Smooth muscle cell (in vitro differentiated cells): ENCODE data around the gene MYBPC2. TPM values are rescaled to one million over a fixed set of nuclear protein-coding genes. Genes with fewer than 3 reads are reported as not detected.

ENCODE experiments used
- DNase-seq: peaks from one replicate; lab custom pipeline; 2025; ENCODE audit not compliant: unreplicated experiment; lab: John Stamatoyannopoulos, UW
- H2AFZ ChIP-seq: fragments of 200-600 bp; sonication (generic); 2 replicates; pipeline ENCODE4 v1.6.0; 2016; ENCODE audit warnings: antibody characterized with exemption, low read depth, mild to moderate bottlenecking
- H3F3A ChIP-seq: fragments of 200-600 bp; sonication (generic); 2 replicates; pipeline ENCODE4 v1.6.0; 2017; ENCODE audit warnings: antibody characterized with exemption, low read depth
- H3K27ac ChIP-seq: fragments of 200-600 bp; sonication (generic); 2 replicates; pipeline ENCODE4 v1.5.1; 2016; ENCODE audit warnings: low read depth, mild to moderate bottlenecking
- H3K27me3 ChIP-seq: fragments of 200-600 bp; sonication (generic); 2 replicates; pipeline ENCODE4 v1.6.1; 2016; ENCODE audit warnings: low read depth, mild to moderate bottlenecking
- H3K36me3 ChIP-seq: fragments of 200-600 bp; sonication (generic); 2 replicates; pipeline ENCODE4 v1.5.1; 2016; ENCODE audit warnings: low read depth
- H3K4me1 ChIP-seq: fragments of 200-600 bp; sonication (generic); 2 replicates; pipeline ENCODE4 v1.5.1; 2016; ENCODE audit warnings: low read depth
- H3K4me2 ChIP-seq: fragments of 200-600 bp; sonication (generic); 2 replicates; pipeline ENCODE4 v1.6.0; 2016; ENCODE audit warnings: mild to moderate bottlenecking
- H3K4me3 ChIP-seq: fragments of 200-600 bp; sonication (generic); 2 replicates; pipeline ENCODE4 v1.5.1; 2016; ENCODE audit warnings: mild to moderate bottlenecking
- H3K79me2 ChIP-seq: fragments of 200-600 bp; sonication (generic); 2 replicates; pipeline ENCODE4 v1.6.0; 2016; ENCODE audit warnings: low read depth, mild to moderate bottlenecking
- H3K9ac ChIP-seq: fragments of 200-600 bp; sonication (generic); 2 replicates; pipeline ENCODE4 v1.6.0; 2016; ENCODE audit warnings: low read depth
- H3K9me3 ChIP-seq: fragments of 200-600 bp; sonication (generic); replicated peaks from 2 replicates; pipeline ENCODE4 v1.5.1; 2016; ENCODE audit warnings: low read depth
- H4K20me1 ChIP-seq: fragments of 200-600 bp; sonication (generic); 2 replicates; pipeline ENCODE4 v1.6.0; 2016; ENCODE audit warnings: low read depth
- CTCF ChIP-seq: fragments of 200-600 bp; sonication (generic); IDR thresholded peaks from 2 replicates; pipeline ENCODE4 v1.5.1; 2017; ENCODE audit warnings: borderline replicate concordance, mild to moderate bottlenecking, antibody characterized with exemption; ENCODE audit not compliant: insufficient read depth, poor library complexity, severe bottlenecking
- WGBS: methylation state at CpG from one replicate; pipeline ENCODE4 v1.1.7; 2016; ENCODE audit warnings: low lambda C conversion rate; 5-methylcytosine and 5-hydroxymethylcytosine counted together
- polyA plus RNA-seq: library from polyadenylated mRNA; unstranded; fragments of >200 nt; fragmentation: Nextera tagmentation; extraction: Ambion mirVana; gene quantifications from 2 replicates; pipeline ENCODE4 v1.2.1, GENCODE V29; 2016
- total RNA-seq: library from RNA; depleted of rRNA; stranded (reverse); fragments of >200 nt; gene quantifications from 2 replicates; pipeline ENCODE4 v1.2.3, GENCODE V29; 2014

MYBPC2 gene
- total and polyA plus RNA-seq, 2 experiments from 2014 or later, result not detected

GRCh38 chr19:50433201-50434180 is 799 bp downstream of the MYBPC2 start:
- peaks cover 9% of the 10 kb centered on the region for H3K4me1 ChIP-seq
- no peak for DNase-seq
- H3K79me2 ChIP-seq, result no peaks in the 10 kb centered on the region
- no peak overlapping the region for H3K27ac ChIP-seq
- TF ChIP-seq CTCF, result no peak
- no peaks in the 10 kb centered on the region for H3K9me3 ChIP-seq
- H4K20me1 ChIP-seq, result no peaks in the 10 kb centered on the region
- WGBS, result 92% methylated on average over 19 of the region's 19 CpGs
- H3K4me3 ChIP-seq, result no peak overlapping the region
- H3K9ac ChIP-seq, result no peak overlapping the region
- H2AFZ ChIP-seq, result no peak overlapping the region
- H3F3A ChIP-seq, result no peaks in the 10 kb centered on the region
- H3K27me3 ChIP-seq, result no peaks in the 10 kb centered on the region
- H3K36me3 ChIP-seq, result no peaks in the 10 kb centered on the region
- H3K4me2 ChIP-seq, result no peak overlapping the region

- no peaks in the 10 kb centered on the region for H3K27me3 ChIP-seq
- WGBS, result 67% methylated on average over 11 of the region's 12 CpGs
- H3K27ac ChIP-seq, result no peak overlapping the region
- TF ChIP-seq CTCF, result no peak
- no peaks in the 10 kb centered on the region for H3K9me3 ChIP-seq
- H3K4me2 ChIP-seq, result no peak overlapping the region
- no peaks in the 10 kb centered on the region for H3K36me3 ChIP-seq
- no peak overlapping the region for H3K4me3 ChIP-seq
- no peaks in the 10 kb centered on the region for H3K79me2 ChIP-seq
- no peaks in the 10 kb centered on the region for H4K20me1 ChIP-seq
- DNase-seq, result no peak
- no peak overlapping the region for H2AFZ ChIP-seq
- H3K4me1 ChIP-seq, result peaks cover 9% of the 10 kb centered on the region
- no peaks in the 10 kb centered on the region for H3F3A ChIP-seq
- no peak overlapping the region for H3K9ac ChIP-seq
These were observed 1.8 kb downstream of the MYBPC2 start for GRCh38 chr19:50434525-50434924.

GRCh38 chr19:50435221-50435620 is 2.5 kb downstream of the MYBPC2 start:
- no peaks in the 10 kb centered on the region for H3F3A ChIP-seq
- no peaks in the 10 kb centered on the region for H4K20me1 ChIP-seq
- no peak overlapping the region for H3K9ac ChIP-seq
- H3K4me3 ChIP-seq, result no peak overlapping the region
- H2AFZ ChIP-seq, result no peak overlapping the region
- no peaks in the 10 kb centered on the region for H3K9me3 ChIP-seq
- no peak overlapping the region for H3K4me2 ChIP-seq
- DNase-seq, result no peak
- H3K27ac ChIP-seq, result no peak overlapping the region
- no peak for TF ChIP-seq CTCF
- H3K36me3 ChIP-seq, result no peaks in the 10 kb centered on the region
- 91% methylated on average over 17 of the region's 17 CpGs for WGBS
- peaks cover 9% of the 10 kb centered on the region for H3K4me1 ChIP-seq
- H3K79me2 ChIP-seq, result no peaks in the 10 kb centered on the region
- H3K27me3 ChIP-seq, result no peaks in the 10 kb centered on the region
